Activated CD4-positive, alpha-beta T cell treated with anti-CD3 and anti-CD28 coated beads for 1 hour (primary cell): ENCODE data around the gene TMEM213.

Source experiments
- DNase-seq: peaks from one replicate; pipeline ENCODE4 v3.0.0-alpha.2; 2020

Gene TMEM213

GRCh38 chr7:138878051-138878450 is 80.3 kb downstream of the TMEM213 start:
- no peak for DNase-seq

GRCh38 chr7:138878856-138879255 is 81.1 kb downstream of the TMEM213 start:
- DNase-seq, result no peak

GRCh38 chr7:138879356-138879755 is 81.6 kb downstream of the TMEM213 start:
- DNase-seq, result no peak

DNA sequence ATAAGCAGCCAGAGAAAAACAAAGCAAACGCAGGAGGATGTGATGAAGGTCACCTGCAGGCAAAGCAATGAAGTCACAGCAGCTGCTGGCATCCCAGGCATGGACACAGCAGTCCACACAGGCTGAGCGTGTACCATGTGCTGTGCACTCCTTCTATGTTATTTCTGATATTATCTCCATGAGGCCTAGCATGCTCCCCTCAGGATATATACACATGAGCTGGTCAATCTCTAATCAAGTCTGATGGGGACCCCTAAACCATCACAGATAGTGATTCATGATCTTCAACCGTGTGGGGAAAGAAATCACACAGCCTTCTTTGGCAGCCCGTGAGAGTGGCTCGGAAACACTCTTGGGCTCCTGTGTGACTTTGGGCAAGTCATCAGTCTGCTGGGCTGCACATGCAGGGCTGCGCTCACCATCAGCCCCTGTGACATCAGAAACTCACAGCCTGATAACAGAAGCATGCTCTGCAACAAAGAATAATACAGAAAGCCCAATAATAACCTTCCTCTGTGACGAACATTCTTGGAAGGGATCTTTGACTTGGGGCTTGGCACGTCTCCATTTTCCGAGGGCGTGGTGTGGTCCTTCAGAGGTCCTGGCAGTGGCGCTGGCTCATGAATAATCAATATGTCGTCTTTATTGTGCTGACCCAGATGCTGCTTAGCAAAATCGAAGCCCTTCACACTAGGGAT is 83.2 kb downstream of the TMEM213 start:
- no peak for DNase-seq

DNA sequence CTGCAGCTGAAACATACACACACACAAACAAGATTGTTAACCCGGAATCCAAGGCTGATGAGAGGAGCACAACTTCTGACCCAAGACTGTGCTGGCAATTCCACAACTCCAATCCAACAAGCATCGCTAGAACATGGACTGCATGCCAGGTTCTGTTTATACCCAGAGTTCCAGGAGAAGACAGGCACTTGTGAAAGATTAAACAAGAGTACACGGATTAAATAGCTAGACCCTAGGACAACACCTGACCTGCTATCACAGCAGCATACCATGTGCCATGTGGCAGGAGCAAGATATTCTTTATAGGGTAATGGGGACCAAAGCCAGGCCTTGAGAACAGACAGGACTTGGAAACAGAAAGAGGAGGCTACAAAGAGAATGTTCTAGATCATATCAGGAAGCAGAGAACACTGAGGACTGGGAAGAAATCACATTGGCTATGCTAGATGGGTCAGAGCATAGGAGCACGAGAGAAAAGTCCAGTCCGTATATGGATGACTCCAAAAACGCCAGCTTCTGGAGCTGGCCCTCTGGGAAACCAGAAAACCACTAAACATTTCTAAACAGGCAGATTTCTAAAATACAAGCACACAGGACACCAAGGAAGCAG is 83.9 kb downstream of the TMEM213 start:
- DNase-seq, result no peak

- no peak for DNase-seq
Observed at GRCh38 chr7:138882249-138882648, 84.5 kb downstream of the TMEM213 start.

DNA sequence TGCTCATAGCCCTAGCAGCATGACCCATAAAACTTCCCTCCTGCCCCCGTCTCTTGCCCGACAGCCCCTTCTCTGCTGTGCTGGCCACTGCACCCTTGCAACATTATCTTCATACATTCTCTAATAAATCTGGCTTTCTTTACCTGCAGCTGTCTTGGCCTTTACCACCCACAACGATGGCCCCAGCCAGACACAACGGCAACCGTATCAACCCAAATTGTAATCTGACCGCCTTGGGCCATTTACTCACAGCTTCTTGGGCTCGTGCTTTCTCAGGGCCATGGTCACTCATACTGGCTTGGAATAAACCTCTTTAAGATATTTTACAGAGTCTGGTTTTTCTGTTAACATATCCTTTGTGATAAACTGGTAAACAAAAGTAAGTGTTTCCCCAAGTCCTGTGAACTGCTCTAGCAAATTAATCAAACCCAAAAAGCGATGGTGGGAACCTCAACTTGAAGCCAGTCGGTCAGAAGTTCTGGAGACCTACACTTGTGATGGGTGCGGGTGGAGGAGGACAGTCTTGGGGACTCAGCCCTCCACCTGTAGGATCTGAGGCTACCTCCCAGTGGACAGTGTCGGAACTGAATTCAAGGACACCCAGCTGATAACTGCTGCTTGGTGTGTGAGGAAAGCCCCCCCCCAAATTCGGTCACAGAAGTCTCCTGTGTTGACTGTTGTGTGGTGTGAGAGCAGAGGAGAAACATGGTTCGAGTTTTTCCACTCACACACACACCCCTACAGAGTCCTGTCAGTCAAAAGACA is 87.8 kb downstream of the TMEM213 start:
- DNase-seq, result no peak

GRCh38 chr7:138886501-138886917 is 88.7 kb downstream of the TMEM213 start:
- no peak for DNase-seq

DNA sequence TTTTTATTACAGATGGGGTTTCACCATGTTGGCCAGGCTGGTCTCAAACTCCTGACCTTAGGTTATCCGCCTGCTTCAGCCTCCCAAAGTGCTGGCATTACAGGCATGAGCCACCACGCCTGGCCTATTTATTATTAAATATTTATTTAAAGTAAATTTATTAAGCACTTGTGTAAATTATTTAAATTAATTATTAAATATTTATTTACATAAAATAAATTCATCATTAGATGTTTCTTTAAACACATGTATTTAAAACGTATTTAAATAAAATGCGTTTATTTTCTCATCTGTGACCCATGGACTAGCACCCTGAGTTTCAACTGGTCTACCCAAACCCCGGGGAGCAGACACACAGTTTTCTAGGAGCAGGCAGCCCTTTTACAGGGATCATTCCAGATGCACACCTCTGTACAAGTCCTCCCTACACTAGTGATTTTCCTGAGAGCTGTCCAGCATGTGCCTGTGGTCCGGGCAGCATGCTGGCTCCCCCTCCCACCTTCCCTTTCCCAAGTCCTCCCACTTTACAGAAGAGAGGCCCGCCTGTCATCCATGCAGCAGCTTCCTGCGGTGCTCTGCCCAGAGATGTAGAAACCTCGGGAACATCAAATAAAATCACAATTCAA is 89.4 kb downstream of the TMEM213 start:
- no peak for DNase-seq
